Measurements from ENCODE around the gene PDP2.

The PDP2 gene

DNA sequence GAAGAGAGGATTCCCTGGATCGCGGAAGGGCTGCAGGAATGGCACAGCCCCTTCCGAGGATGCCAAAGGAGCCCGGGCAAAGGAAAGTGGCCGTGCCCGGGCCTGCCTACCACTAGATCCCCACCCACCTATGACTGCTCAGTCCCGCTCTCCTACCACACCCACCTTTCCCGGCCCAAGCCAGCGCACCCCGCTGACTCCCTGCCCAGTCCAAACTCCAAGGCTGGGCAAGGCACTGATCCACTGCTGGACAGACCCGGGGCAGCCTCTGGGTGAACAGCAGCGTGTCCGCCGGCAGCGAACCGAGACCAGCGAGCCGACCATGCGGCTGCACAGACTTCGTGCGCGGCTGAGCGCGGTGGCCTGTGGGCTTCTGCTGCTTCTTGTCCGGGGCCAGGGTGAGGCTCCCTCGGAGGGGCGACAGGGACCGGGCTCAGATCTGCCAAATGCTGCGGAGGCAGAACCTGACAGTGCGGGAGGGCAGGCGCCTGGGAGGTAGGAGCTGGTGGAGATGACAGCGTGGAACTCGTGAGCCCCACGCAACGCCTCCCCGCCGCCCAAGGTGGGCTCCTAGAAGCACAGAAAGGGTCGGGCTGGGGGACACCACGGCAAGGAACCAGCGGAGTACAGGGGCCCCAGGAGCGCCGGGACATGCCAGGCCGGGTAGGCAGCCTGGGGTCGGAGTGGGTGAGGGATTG lies 55.1 kb downstream of the PDP2 start, which contains the start of gene CES2:
TSS of gene CES2 (plus strand) at position 203 of the 698 bp plus-strand sequence. CDS start at position 323, 120 bp downstream.
- peak; percentile 56 for DNase-seq (ENCODE audit: low spot score)

DNA sequence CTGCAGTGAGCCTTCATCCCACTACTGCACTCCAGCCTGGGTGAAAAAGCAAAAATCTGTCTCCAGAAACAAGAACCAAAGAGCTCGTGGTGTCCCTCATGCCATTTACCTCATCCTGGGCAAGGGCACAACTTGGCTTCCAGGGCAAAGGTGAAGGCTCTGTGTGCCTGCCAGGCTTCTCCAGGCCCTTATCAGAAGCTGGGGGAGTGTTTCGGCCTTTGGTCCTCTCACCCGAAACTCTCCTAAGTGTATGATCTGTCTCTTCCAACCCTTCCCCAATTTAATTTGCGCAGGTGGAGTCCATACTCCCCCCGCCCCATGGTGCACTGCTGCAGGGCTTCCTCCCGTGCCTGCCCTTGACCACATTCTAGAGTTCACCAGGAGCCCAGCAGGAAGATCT lies 56.1 kb downstream of the PDP2 start:
- DNase-seq (ENCODE audit: low spot score) = no peak

DNA sequence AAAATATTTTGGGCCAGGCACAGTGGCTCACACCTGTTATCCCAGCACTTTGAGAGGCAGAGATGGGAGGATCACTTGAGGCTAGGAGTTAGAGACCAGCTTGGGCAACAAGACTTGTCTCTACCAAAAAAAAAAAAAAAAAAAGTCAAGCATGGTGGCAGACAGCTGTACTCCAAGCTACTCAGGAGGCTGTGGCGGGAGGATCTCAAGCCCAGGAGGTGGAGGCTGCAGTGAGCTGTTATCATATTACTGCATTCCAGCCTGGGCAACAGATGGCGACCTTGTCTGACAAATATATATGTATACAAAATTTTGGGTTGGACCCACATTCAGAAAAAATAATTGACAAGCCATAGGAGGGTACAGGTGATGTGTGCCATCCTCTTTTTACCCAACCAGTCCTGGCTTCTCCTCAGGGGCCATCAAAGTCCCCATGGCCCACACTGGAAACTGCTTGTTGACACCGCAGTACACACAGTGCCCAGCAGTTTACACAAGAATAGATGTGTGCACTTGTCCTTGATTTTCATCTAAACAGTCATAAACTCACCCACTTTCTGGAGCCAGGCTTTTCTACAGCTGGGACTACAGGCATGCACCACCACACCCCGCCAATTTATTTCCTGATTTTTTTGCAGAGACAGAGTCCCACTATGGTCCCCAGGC lies 56.7 kb downstream of the PDP2 start:
- DNase-seq (ENCODE audit: low spot score) = no peak

DNA sequence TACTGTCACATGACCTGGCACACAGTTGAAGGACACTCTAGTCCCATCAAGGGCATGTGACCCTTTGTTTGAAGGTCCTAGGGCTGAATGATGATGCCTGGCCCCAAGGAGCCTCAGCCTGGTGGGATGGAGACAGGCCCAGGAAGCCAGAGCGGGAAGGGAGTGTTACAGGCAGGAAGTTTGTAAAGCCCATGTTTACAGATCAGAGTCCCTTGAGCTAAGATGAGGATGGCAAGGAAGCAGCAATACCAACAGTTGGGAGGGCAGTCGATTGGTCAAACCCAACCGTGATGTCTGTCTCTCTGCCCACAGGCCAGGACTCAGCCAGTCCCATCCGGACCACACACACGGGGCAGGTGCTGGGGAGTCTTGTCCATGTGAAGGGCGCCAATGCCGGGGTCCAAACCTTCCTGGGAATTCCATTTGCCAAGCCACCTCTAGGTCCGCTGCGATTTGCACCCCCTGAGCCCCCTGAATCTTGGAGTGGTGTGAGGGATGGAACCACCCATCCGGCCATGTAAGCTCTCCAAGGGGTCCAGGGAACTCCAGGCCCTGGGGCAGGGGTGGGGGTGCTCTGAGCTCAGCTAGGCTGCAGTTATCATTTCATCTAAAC lies 57.5 kb downstream of the PDP2 start:
- DNase-seq (ENCODE audit: low spot score) = no peak

DNA sequence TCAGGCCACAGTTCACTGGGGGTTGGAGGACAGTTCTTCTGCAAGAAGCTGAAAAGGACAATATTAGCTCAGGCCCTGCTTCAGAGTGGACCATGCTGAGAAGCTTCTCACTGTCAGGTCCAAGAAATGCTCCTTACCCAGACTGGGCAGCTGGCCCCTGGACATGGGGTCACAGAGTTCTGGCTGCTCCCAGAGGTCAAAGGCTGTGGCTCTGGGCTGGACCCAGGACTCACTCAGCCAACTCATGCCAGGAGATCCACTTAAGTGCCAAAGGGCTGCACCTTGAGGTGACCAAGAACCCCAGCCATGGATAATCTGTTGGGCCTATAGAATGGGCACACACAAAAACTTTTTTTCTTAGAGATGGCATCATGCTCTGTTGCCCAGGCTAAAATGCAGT lies 59.1 kb downstream of the PDP2 start:
- no peak for DNase-seq (ENCODE audit: low spot score)

DNA sequence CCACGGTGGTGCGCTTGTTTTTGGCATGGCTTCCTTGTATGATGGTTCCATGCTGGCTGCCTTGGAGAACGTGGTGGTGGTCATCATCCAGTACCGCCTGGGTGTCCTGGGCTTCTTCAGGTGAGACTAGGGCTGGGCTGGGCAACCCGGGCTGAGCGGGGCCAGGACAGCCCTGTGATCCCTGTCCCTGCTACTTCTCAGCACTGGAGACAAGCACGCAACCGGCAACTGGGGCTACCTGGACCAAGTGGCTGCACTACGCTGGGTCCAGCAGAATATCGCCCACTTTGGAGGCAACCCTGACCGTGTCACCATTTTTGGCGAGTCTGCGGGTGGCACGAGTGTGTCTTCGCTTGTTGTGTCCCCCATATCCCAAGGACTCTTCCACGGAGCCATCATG lies 59.9 kb downstream of the PDP2 start:
- no peak for DNase-seq (ENCODE audit: low spot score)

Measured in iPS-NIHi11 (cell line).